Keratinocyte (primary cell): ENCODE data around the gene RGS6. TPM values are rescaled to one million over a fixed set of nuclear protein-coding genes. Genes with fewer than 3 reads are reported as not detected.

Experiments used
- DNase-seq: peaks from one replicate; pipeline ENCODE4 v3.0.0-alpha.2; 2011; ENCODE audit warnings: low read depth, missing footprints, low spot score
- FAIRE-seq: peaks from 2 replicates; lab custom pipeline; 2011; peaks lifted over from hg19 to GRCh38; lab: Jason Lieb, UNC
- H2AFZ ChIP-seq: 2 replicates; pipeline ENCODE4 v1.6.0; 2012; ENCODE audit warnings: low read length, control low read depth, inconsistent platforms; ENCODE audit not compliant: control insufficient read depth
- H3K27ac ChIP-seq: 2 replicates; pipeline ENCODE4 v1.5.1; 2011; ENCODE audit warnings: low read length; ENCODE audit not compliant: control insufficient read depth, insufficient read depth
- H3K27me3 ChIP-seq: 3 replicates; pipeline ENCODE4 v1.6.0; 2011; ENCODE audit warnings: low read length; ENCODE audit not compliant: control insufficient read depth, insufficient read depth; ENCODE audit errors: extremely low read depth
- H3K36me3 ChIP-seq, 2 experiments: 2 replicates in 1 of 2; 3 replicates in 1 of 2; pipeline ENCODE4 v1.5.1; 2011; ENCODE audit warnings: low read length in 2 of 2, mild to moderate bottlenecking in 1 of 2; ENCODE audit not compliant: control insufficient read depth in 2 of 2, insufficient read depth in 2 of 2; ENCODE audit errors: extremely low read depth in 1 of 2
- H3K4me1 ChIP-seq: 3 replicates; pipeline ENCODE4 v1.5.1; 2011; ENCODE audit warnings: low read length; ENCODE audit not compliant: control insufficient read depth, insufficient read depth; ENCODE audit errors: extremely low read depth
- H3K4me2 ChIP-seq: 3 replicates; pipeline ENCODE4 v1.6.0; 2011; ENCODE audit warnings: low read depth, low read length; ENCODE audit not compliant: control insufficient read depth, insufficient read depth; ENCODE audit errors: extremely low read depth
- H3K4me3 ChIP-seq, 3 experiments: fragments of 200-600 bp in 1 of 3; sonication (generic) in 1 of 3; 2 replicates in 2 of 3; 3 replicates in 1 of 3; pipeline ENCODE4 v1.5.1; 2011 to 2016; ENCODE audit warnings: low read length in 3 of 3, mild to moderate bottlenecking in 3 of 3, control low read depth in 2 of 3, inconsistent platforms in 1 of 3, low read depth in 1 of 3, mixed read lengths in 1 of 3, mixed run types in 1 of 3, moderate library complexity in 1 of 3; ENCODE audit not compliant: control insufficient read depth in 2 of 3, insufficient read depth in 2 of 3; ENCODE audit errors: extremely low read depth in 1 of 3
- H3K79me2 ChIP-seq: 2 replicates; pipeline ENCODE4 v1.6.0; 2012; ENCODE audit warnings: low read length; ENCODE audit not compliant: control insufficient read depth, insufficient read depth
- H3K9ac ChIP-seq: 3 replicates; pipeline ENCODE4 v1.6.0; 2011; ENCODE audit warnings: low read length; ENCODE audit not compliant: control insufficient read depth, insufficient read depth; ENCODE audit errors: extremely low read depth
- H3K9me1 ChIP-seq: 3 replicates; pipeline ENCODE4 v1.6.0; 2011; ENCODE audit warnings: low read length; ENCODE audit not compliant: control insufficient read depth, insufficient read depth; ENCODE audit errors: extremely low read depth
- H3K9me3 ChIP-seq: 2 replicates; pipeline ENCODE4 v1.5.1; 2012; ENCODE audit warnings: low read depth, low read length; ENCODE audit not compliant: control insufficient read depth
- H4K20me1 ChIP-seq: 3 replicates; pipeline ENCODE4 v1.6.0; 2011; ENCODE audit warnings: low read length; ENCODE audit not compliant: control insufficient read depth, insufficient read depth; ENCODE audit errors: extremely low read depth
- CTCF ChIP-seq, 3 experiments: IDR thresholded peaks in 1 of 3; conservative IDR thresholded peaks in 1 of 3; optimal IDR thresholded peaks in 1 of 3; 2 replicates in 2 of 3; 3 replicates in 1 of 3; pipeline versions ENCODE3 to v1.5.1; 2011; ENCODE audit warnings: low read length in 3 of 3, mild to moderate bottlenecking in 3 of 3, moderate library complexity in 2 of 3, control low read depth in 1 of 3, inconsistent platforms in 1 of 3; ENCODE audit not compliant: insufficient read depth in 2 of 3; ENCODE audit errors: extremely low read depth in 1 of 3
- EZH2 ChIP-seq: IDR thresholded peaks from one replicate; pipeline ENCODE4 v1.6.1; 2012; ENCODE audit warnings: inconsistent platforms, mild to moderate bottlenecking, low read length, moderate library complexity
- dilution Hi-C: fragments of 300-500 bp; cut with MboI; formaldehyde crosslinking; loops from one replicate; pipeline ENCODE4 v1.7.0; 2020; ENCODE audit warnings: low sequenced_read_pairs; ENCODE audit not compliant: extremely low pct_ligation_motif_present
- polyA plus RNA-seq, 5 experiments: library from polyadenylated mRNA; depleted of rRNA in 3 of 5; stranded (reverse) in 3 of 5; stranded (forward) in 1 of 5; unstranded in 1 of 5; fragments of >200 nt; gene quantifications; 1 replicate in 1 of 5; 2 replicates in 3 of 5; 3 replicates in 1 of 5; pipeline versions ENCODE4 v1.2.1 to v1.2.3, GENCODE V29; 2011 to 2012; ENCODE audit warnings: missing spikeins in 2 of 5, low read depth in 1 of 5, low replicate concordance in 1 of 5

Gene RGS6
- polyA plus RNA-seq, 1 donor (not counting 4 experiments of a cell fraction or from before 2014, with no cell fraction given) = not detected

GRCh38 chr14:72070458-72070857 is 138.2 kb downstream of the RGS6 start:
- H3K27me3 ChIP-seq = no peaks in the 10 kb centered on the region
- dilution Hi-C loops = no loop called here
- no peaks in the 10 kb centered on the region for H3K9me3 ChIP-seq
- no peak for FAIRE-seq
- no peak for DNase-seq
- H2AFZ ChIP-seq = no peak overlapping the region
- TF ChIP-seq EZH2 (no peak), CTCF (optimal IDR thresholded peaks at IDR 0.05 in 1 of 3, IDR thresholded peaks at IDR 0.05 in 1 of 3, conservative IDR thresholded peaks at IDR 0.05 in 1 of 3; ENCODE audit: extremely low read depth in 1 of 3, insufficient read depth in 2 of 3, low read length in 3 of 3) (no peak)
- no peaks in the 10 kb centered on the region for H3K9me1 ChIP-seq
- no peak overlapping the region for H3K4me2 ChIP-seq
- no peaks in the 10 kb centered on the region for H4K20me1 ChIP-seq
- H3K4me3 ChIP-seq = no peak overlapping the region
- H3K9ac ChIP-seq = no peak overlapping the region
- H3K27ac ChIP-seq = no peak overlapping the region
- no peaks in the 10 kb centered on the region for H3K4me1 ChIP-seq
- no peaks in the 10 kb centered on the region for H3K36me3 ChIP-seq
- H3K79me2 ChIP-seq = no peaks in the 10 kb centered on the region

GRCh38 chr14:72075649-72076334 is 143.6 kb downstream of the RGS6 start:
- no peak overlapping the region for H3K27ac ChIP-seq
- no peaks in the 10 kb centered on the region for H3K27me3 ChIP-seq
- no peaks in the 10 kb centered on the region for H3K4me1 ChIP-seq
- no peak overlapping the region for H3K9ac ChIP-seq
- no peak overlapping the region for H3K4me3 ChIP-seq
- H3K4me2 ChIP-seq = no peak overlapping the region
- H4K20me1 ChIP-seq = no peaks in the 10 kb centered on the region
- H2AFZ ChIP-seq = no peak overlapping the region
- FAIRE-seq (no peak), DNase-seq (no peak)
- no peaks in the 10 kb centered on the region for H3K9me1 ChIP-seq
- no peaks in the 10 kb centered on the region for H3K79me2 ChIP-seq
- dilution Hi-C loops = no loop called here
- no peak for TF ChIP-seq CTCF (optimal IDR thresholded peaks at IDR 0.05 in 1 of 3, IDR thresholded peaks at IDR 0.05 in 1 of 3, conservative IDR thresholded peaks at IDR 0.05 in 1 of 3; ENCODE audit: extremely low read depth in 1 of 3, insufficient read depth in 2 of 3, low read length in 3 of 3)
- TF ChIP-seq EZH2 = no peak
- no peaks in the 10 kb centered on the region for H3K36me3 ChIP-seq
- no peaks in the 10 kb centered on the region for H3K9me3 ChIP-seq
